ENCODE measurements around the gene NKX1-1. TPM values are rescaled to one million over a fixed set of nuclear protein-coding genes. Genes with fewer than 3 reads are reported as not detected.

Gene NKX1-1
- total and polyA plus RNA-seq, 4 donors, result not detected

DNA sequence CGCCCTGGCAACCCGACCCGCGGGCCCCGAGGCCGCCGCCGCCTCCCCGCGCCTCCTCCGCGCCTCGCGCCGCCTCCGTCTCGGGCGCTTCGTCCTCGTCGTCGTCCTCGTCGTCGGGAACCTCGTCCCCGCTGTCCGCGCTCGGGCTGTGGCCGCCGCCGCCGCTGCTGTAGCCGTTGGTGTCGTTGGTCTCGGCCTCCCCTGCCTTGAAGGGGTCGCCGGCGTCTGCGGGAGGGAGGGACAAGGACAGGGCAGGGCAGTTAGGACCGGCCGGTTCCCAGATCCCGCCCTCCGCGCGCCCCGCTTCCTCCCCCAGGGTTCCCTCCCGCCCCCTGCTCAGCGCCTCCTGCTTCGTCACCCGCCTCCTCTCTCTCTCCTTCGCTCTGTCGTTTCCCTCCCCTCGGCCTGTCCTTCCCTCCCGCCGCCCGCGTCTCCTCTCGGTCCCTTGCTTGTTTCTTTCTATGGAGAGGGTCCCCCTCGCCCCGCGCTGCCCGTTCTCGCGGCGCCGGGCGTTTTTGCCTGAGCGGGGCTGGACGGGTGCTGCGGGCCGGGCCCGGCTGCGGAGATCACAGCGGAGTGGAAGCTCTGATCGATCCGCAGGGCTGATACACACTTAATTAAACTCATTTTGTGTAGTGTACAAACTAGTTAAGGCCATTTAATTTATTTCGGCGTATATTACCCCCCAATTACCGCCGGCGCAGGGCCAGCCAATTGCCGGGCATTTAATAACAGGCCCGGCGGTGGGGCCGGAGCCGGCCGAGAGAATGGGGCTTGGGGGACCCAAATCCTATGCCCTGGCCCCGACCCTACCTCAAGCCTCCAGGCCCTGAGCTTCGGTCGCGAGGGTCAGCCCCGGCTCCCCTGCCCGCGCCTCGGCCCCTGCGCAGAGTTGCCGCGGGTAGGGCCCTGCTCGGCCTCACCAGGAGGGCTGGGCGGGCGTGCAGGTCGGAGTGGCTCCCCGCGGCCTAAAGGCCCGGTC is 2.4 kb downstream of the NKX1-1 start:
- Histone ChIP-seq H3K4me3 (no peak overlapping the region), H3K27me3 (ENCODE audit: control insufficient read depth in 3 of 3, insufficient read depth in 3 of 3, low read length in 2 of 3) (peaks cover 24 to 60% (median 39%) of the 10 kb centered on the region in 3 donors), H3K9me3 (ENCODE audit: control insufficient read depth in 4 of 4, insufficient read depth in 3 of 4, low read length in 3 of 4) (peaks cover 0 to 10% (median 0%) of the 10 kb centered on the region in 4 donors), H3K4me1 (ENCODE audit: control insufficient read depth in 5 of 5, insufficient read depth in 5 of 5, low read length in 5 of 5) (peaks cover 0 to 22% (median 0%) of the 10 kb centered on the region in 5 donors), H3K9ac (ENCODE audit: insufficient read depth in 1 of 2, low read length in 2 of 2) (no peak overlapping the region), H3K36me3 (ENCODE audit: control insufficient read depth in 4 of 4, insufficient read depth in 4 of 4, low read length in 4 of 4) (no peaks in the 10 kb centered on the region), H3K27ac (ENCODE audit: low read depth in 1 of 2, low read length in 1 of 2) (no peak overlapping the region)
- WGBS, 2 donors, result 5 to 8% methylated on average over 98 to 107 of the region's 107 CpGs
- ATAC-seq (ENCODE audit: insufficient read depth, low FRiP score) (no peak), DNase-seq (no peak)
- TF ChIP-seq, protein P1, sequence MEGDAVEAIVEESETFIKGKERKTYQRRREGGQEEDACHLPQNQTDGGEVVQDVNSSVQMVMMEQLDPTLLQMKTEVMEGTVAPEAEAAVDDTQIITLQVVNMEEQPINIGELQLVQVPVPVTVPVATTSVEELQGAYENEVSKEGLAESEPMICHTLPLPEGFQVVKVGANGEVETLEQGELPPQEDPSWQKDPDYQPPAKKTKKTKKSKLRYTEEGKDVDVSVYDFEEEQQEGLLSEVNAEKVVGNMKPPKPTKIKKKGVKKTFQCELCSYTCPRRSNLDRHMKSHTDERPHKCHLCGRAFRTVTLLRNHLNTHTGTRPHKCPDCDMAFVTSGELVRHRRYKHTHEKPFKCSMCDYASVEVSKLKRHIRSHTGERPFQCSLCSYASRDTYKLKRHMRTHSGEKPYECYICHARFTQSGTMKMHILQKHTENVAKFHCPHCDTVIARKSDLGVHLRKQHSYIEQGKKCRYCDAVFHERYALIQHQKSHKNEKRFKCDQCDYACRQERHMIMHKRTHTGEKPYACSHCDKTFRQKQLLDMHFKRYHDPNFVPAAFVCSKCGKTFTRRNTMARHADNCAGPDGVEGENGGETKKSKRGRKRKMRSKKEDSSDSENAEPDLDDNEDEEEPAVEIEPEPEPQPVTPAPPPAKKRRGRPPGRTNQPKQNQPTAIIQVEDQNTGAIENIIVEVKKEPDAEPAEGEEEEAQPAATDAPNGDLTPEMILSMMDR (IDR thresholded peaks at IDR 0.05; ENCODE audit: control extremely low read depth, extremely low read depth), result no peak

DNA sequence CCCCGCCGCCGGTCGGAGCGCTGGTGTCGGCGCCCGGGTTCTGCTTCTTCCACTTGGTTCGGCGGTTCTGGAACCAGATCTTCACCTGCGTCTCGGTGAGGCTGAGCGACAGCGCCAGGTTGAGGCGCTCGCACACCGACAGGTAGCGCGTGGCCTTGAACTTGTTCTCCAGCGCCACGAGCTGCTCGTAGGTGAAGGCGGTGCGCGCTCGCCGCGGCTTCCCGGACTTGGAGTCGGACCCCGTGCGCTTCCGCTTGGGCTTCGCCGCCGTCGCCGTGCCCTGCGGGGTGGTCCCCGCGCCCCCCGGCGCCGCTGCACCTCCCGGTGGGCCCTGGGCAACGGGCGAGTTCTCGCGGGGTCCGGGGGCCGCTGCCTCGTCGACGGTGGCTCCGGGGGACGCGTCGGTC is 3.1 kb downstream of the NKX1-1 start:
- peaks cover 19 to 53% (median 39%) of the 10 kb centered on the region in 3 donors for H3K27me3 ChIP-seq (ENCODE audit: control insufficient read depth in 3 of 3, insufficient read depth in 3 of 3, low read length in 2 of 3)

DNA sequence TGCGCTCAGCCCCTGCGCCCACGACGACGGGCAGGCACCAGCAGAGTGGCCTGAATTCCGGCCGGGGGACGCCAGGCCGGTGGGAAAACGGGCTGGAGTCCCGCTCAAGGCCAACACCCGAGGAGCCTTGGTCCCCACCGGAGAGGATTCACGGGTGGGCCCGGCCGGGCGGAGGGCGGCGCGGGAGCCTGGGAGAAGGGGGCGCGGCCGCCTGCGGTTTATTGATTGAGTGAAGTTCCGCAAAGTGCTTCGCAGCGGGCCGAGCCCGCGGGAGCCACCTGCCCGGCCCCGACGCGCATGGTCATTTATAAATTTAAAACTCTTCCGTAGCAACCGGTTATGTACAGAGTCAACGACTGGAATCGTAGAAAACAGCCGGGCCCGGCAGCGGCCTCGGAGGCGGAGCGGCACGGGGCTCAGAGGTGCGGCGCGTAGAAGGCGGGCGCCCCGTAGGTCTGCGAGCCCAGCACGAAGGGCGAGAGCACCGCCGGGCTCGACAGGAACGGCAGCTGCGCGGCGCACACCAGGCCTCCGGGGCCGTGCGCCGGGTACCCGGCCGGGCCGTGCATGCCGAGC is 3.6 kb downstream of the NKX1-1 start:
- Histone ChIP-seq H3K27me3 (ENCODE audit: control insufficient read depth in 3 of 3, insufficient read depth in 3 of 3, low read length in 2 of 3) (peaks cover 16 to 47% (median 38%) of the 10 kb centered on the region in 3 donors), H3K27ac (ENCODE audit: low read depth in 1 of 2, low read length in 1 of 2) (no peak overlapping the region), H3K36me3 (ENCODE audit: control insufficient read depth in 4 of 4, insufficient read depth in 4 of 4, low read length in 4 of 4) (no peaks in the 10 kb centered on the region), H3K4me3 (no peak overlapping the region), H3K9me3 (ENCODE audit: control insufficient read depth in 4 of 4, insufficient read depth in 3 of 4, low read length in 3 of 4) (peaks cover 0 to 6% (median 0%) of the 10 kb centered on the region in 4 donors), H3K4me1 (ENCODE audit: control insufficient read depth in 5 of 5, insufficient read depth in 5 of 5, low read length in 5 of 5) (peaks cover 0 to 22% (median 0%) of the 10 kb centered on the region in 5 donors), H3K9ac (ENCODE audit: insufficient read depth in 1 of 2, low read length in 2 of 2) (no peak overlapping the region)
- WGBS, 2 donors, result 4 to 5% methylated on average over 69 of the region's 69 CpGs
- peak in 1 of 3 donors; percentile 12 for DNase-seq
- TF ChIP-seq, protein P1 (IDR thresholded peaks at IDR 0.05; ENCODE audit: control extremely low read depth, extremely low read depth), result no peak
- ATAC-seq (ENCODE audit: insufficient read depth, low FRiP score), result no peak

More for the DNA sequence above, 3.1 kb downstream of the NKX1-1 start:
- 4 to 5% methylated on average over 55 to 58 of the region's 58 CpGs for WGBS, 2 donors
- Histone ChIP-seq H3K9me3 (ENCODE audit: control insufficient read depth in 4 of 4, insufficient read depth in 3 of 4, low read length in 3 of 4) (peaks cover 0 to 7% (median 0%) of the 10 kb centered on the region in 4 donors), H3K27ac (ENCODE audit: low read depth in 1 of 2, low read length in 1 of 2) (no peak overlapping the region), H3K4me3 (no peak overlapping the region), H3K4me1 (ENCODE audit: control insufficient read depth in 5 of 5, insufficient read depth in 5 of 5, low read length in 5 of 5) (peaks cover 0 to 22% (median 0%) of the 10 kb centered on the region in 5 donors), H3K9ac (ENCODE audit: insufficient read depth in 1 of 2, low read length in 2 of 2) (no peak overlapping the region), H3K36me3 (ENCODE audit: control insufficient read depth in 4 of 4, insufficient read depth in 4 of 4, low read length in 4 of 4) (no peaks in the 10 kb centered on the region)
- DNase-seq, result no peak
- ATAC-seq (ENCODE audit: insufficient read depth, low FRiP score), result no peak
- TF ChIP-seq, protein P1 (IDR thresholded peaks at IDR 0.05; ENCODE audit: control extremely low read depth, extremely low read depth), result no peak
